CD4-positive, alpha-beta memory T cell (primary cell): Measurements from ENCODE around the gene MUC12. TPM values are rescaled to one million over a fixed set of nuclear protein-coding genes. Genes with fewer than 3 reads are reported as not detected.
"Not testable (repeated sequence)": the region's sequence is repeated elsewhere in the genome, so short reads cannot be mapped to it uniquely, and the experiment has no call there.

ENCODE experiments used
- CTCF ChIA-PET: fragments of 350-600 bp; sonication (Branson Sonifier 250); formaldehyde crosslinking; loops from one replicate; lab custom pipeline; 2021; ENCODE audit warnings: inconsistent platforms; ENCODE audit not compliant: partially characterized antibody; lab: Charles Lee
- POLR2A ChIA-PET: fragments of 350-600 bp; sonication (Branson Sonifier 250); formaldehyde crosslinking; loops from one replicate; lab custom pipeline; 2021; ENCODE audit not compliant: partially characterized antibody; lab: Charles Lee
- DNase-seq, 5 donors: peaks; one replicate each; pipeline versions ENCODE4 v3.0.0 to v3.0.0-alpha.2; 2020 to 2022; ENCODE audit warnings: mixed read lengths in 1 of 5
- H3K27ac ChIP-seq: one replicate; pipeline ENCODE4 v1.7.0; 2013; ENCODE audit warnings: low read depth, low read length
- H3K27me3 ChIP-seq: 2 replicates; pipeline ENCODE4 v1.7.0; 2013; ENCODE audit warnings: mild to moderate bottlenecking, low read length, moderate library complexity; ENCODE audit not compliant: insufficient read depth
- H3K36me3 ChIP-seq: 2 replicates; pipeline ENCODE4 v1.7.0; 2013; ENCODE audit warnings: mild to moderate bottlenecking, low read length, moderate library complexity; ENCODE audit not compliant: insufficient read depth
- H3K4me1 ChIP-seq: 2 replicates; pipeline ENCODE4 v1.7.0; 2013; ENCODE audit warnings: mild to moderate bottlenecking, low read length, moderate library complexity; ENCODE audit not compliant: insufficient read depth
- H3K4me3 ChIP-seq, 2 donors: one replicate each; pipeline ENCODE4 v1.7.0; 2013; ENCODE audit warnings: low read length in 2 of 2, mild to moderate bottlenecking in 1 of 2
- H3K9me3 ChIP-seq, 2 donors: one replicate each; pipeline ENCODE4 v1.7.0; 2013; ENCODE audit warnings: low read length in 2 of 2, control low read depth in 1 of 2; ENCODE audit not compliant: control insufficient read depth in 1 of 2
- H3K27ac Mint-ChIP-seq, 7 donors: one replicate each; pipeline ENCODE4 v1.8.0; 2020 to 2021; ENCODE audit warnings: mixed read lengths in 7 of 7, mild to moderate bottlenecking in 6 of 7, inconsistent platforms in 3 of 7, moderate library complexity in 3 of 7
- H3K27me3 Mint-ChIP-seq, 2 donors: one replicate each; pipeline ENCODE4 v1.8.0; 2020 to 2021; ENCODE audit warnings: mixed read lengths in 2 of 2
- H3K36me3 Mint-ChIP-seq, 2 donors: one replicate each; pipeline ENCODE4 v1.8.0; 2020 to 2021; ENCODE audit warnings: mixed read lengths in 2 of 2, inconsistent platforms in 1 of 2, mild to moderate bottlenecking in 1 of 2
- H3K4me1 Mint-ChIP-seq, 4 donors: one replicate each; pipeline ENCODE4 v1.8.0; 2020 to 2021; ENCODE audit warnings: mixed read lengths in 4 of 4, mild to moderate bottlenecking in 1 of 4
- H3K4me3 Mint-ChIP-seq, 8 donors: one replicate each; pipeline ENCODE4 v1.8.0; 2020 to 2021; ENCODE audit warnings: mixed read lengths in 8 of 8, mild to moderate bottlenecking in 7 of 8, moderate library complexity in 6 of 8, inconsistent platforms in 3 of 8
- H3K9me3 Mint-ChIP-seq, 8 donors: one replicate each; pipeline ENCODE4 v1.8.0; 2020 to 2021; ENCODE audit warnings: mixed read lengths in 8 of 8, mild to moderate bottlenecking in 5 of 8, inconsistent platforms in 3 of 8, moderate library complexity in 1 of 8
- intact Hi-C: fragments of 100-400 bp; cut with micrococcal nuclease; formaldehyde crosslinking; loops from one replicate; pipeline ENCODE4 v1.15.1; 2023
- polyA plus RNA-seq, 2 donors: library from polyadenylated mRNA; unstranded; fragments of 300-500 nt; fragmentation: Illumina TruSeq; gene quantifications; one replicate each; pipeline ENCODE4 v1.2.3, GENCODE V29; 2021
- total RNA-seq, 2 experiments: library from RNA; stranded (reverse); gene quantifications; one replicate each; pipeline ENCODE4 v1.2.3, GENCODE V29; 2021

Gene MUC12
- total and polyA plus RNA-seq, 4 experiments from 2014 or later: 0.45 TPM; not detected in 3

- H3K27ac Mint-ChIP-seq, intact Hi-C loops, H3K36me3 ChIP-seq, CTCF ChIA-PET, POLR2A ChIA-PET, H3K4me3 ChIP-seq, H3K27me3 ChIP-seq, H3K4me1 ChIP-seq, H3K9me3 Mint-ChIP-seq, DNase-seq, H3K36me3 Mint-ChIP-seq, H3K4me1 Mint-ChIP-seq, H3K27ac ChIP-seq, H3K9me3 ChIP-seq, H3K4me3 Mint-ChIP-seq: not testable (repeated sequence)
- peaks cover 22 to 40% of the 10 kb centered on the region in 2 donors for H3K27me3 Mint-ChIP-seq
Measured at GRCh38 chr7:101064176-101064550, 94.8 kb downstream of the MUC12 start.

GRCh38 chr7:101065162-101065561, 95.8 kb downstream of the MUC12 start:
- H3K27ac Mint-ChIP-seq, H3K27me3 ChIP-seq, H3K9me3 ChIP-seq, H3K36me3 Mint-ChIP-seq, H3K4me3 ChIP-seq, DNase-seq, H3K36me3 ChIP-seq, H3K4me3 Mint-ChIP-seq, intact Hi-C loops, H3K4me1 ChIP-seq, H3K27ac ChIP-seq, H3K4me1 Mint-ChIP-seq, POLR2A ChIA-PET, H3K9me3 Mint-ChIP-seq: not testable (repeated sequence)
- CTCF ChIA-PET: interaction anchor here (0.7 to 1.2 kb wide), 2 partner anchors 18 to 170 kb away, joined by 3 read pairs; no protein-coding TSS in a partner anchor
- H3K27me3 Mint-ChIP-seq: peaks cover 21 to 36% of the 10 kb centered on the region in 2 donors

- Mint-ChIP-seq H3K9me3 (peaks cover 0 to 2% (median 0%) of the 10 kb centered on the region in 8 donors), H3K36me3 (no peaks in the 10 kb centered on the region), H3K4me1 (no peaks in the 10 kb centered on the region), H3K4me3 (no peak overlapping the region), H3K27ac (no peak overlapping the region), H3K27me3 (peaks cover 18 to 32% of the 10 kb centered on the region in 2 donors)
- H3K4me3 ChIP-seq: no peak overlapping the region
- POLR2A ChIA-PET: no interaction called here
- H3K27ac ChIP-seq: no peak overlapping the region
- CTCF ChIA-PET: interaction anchor here (1.5 kb wide), 2 partner anchors 8 to 9 kb away, joined by 4 to 5 read pairs; no protein-coding TSS in a partner anchor
- H3K36me3 ChIP-seq: no peaks in the 10 kb centered on the region
- no peaks in the 10 kb centered on the region for H3K9me3 ChIP-seq
- no peak for DNase-seq
- intact Hi-C loops: no loop called here
- H3K4me1 ChIP-seq: no peaks in the 10 kb centered on the region
- H3K27me3 ChIP-seq: no peaks in the 10 kb centered on the region
Measured at GRCh38 chr7:101066141-101066832, 96.9 kb downstream of the MUC12 start.

- no peaks in the 10 kb centered on the region for H3K4me1 Mint-ChIP-seq
- no peaks in the 10 kb centered on the region for H3K9me3 ChIP-seq
- no peaks in the 10 kb centered on the region for H3K36me3 ChIP-seq
- H3K27ac ChIP-seq: no peak overlapping the region
- H3K36me3 Mint-ChIP-seq: no peaks in the 10 kb centered on the region
- no peaks in the 10 kb centered on the region for H3K27me3 ChIP-seq
- H3K4me1 ChIP-seq: no peaks in the 10 kb centered on the region
- ChIA-PET POLR2A (no interaction called here), CTCF (interaction anchor here (1.5 kb wide), 2 partner anchors 9 kb away, joined by 4 to 5 read pairs; no protein-coding TSS in a partner anchor)
- no peak overlapping the region for H3K27ac Mint-ChIP-seq
- H3K4me3 Mint-ChIP-seq: no peak overlapping the region
- H3K4me3 ChIP-seq: no peak overlapping the region
- H3K27me3 Mint-ChIP-seq: peaks cover 18 to 28% of the 10 kb centered on the region in 2 donors
- DNase-seq: no peak
- intact Hi-C loops: no loop called here
- peaks cover 0 to 2% (median 0%) of the 10 kb centered on the region in 8 donors for H3K9me3 Mint-ChIP-seq
Measured at GRCh38 chr7:101066833-101067177, 97.4 kb downstream of the MUC12 start.

- H3K4me3 Mint-ChIP-seq: no peak overlapping the region
- Histone ChIP-seq H3K4me1 (no peaks in the 10 kb centered on the region), H3K36me3 (no peaks in the 10 kb centered on the region), H3K27me3 (no peaks in the 10 kb centered on the region), H3K27ac (no peak overlapping the region), H3K4me3 (no peak overlapping the region), H3K9me3 (no peaks in the 10 kb centered on the region)
- POLR2A ChIA-PET: no interaction called here
- H3K36me3 Mint-ChIP-seq: no peaks in the 10 kb centered on the region
- no peaks in the 10 kb centered on the region for H3K4me1 Mint-ChIP-seq
- peaks cover 0 to 2% (median 0%) of the 10 kb centered on the region in 8 donors for H3K9me3 Mint-ChIP-seq
- no peak overlapping the region for H3K27ac Mint-ChIP-seq
- peaks cover 15 to 23% of the 10 kb centered on the region in 2 donors for H3K27me3 Mint-ChIP-seq
- intact Hi-C loops: no loop called here
- CTCF ChIA-PET: no interaction called here
- DNase-seq: no peak
Measured at GRCh38 chr7:101068401-101068800, 99.0 kb downstream of the MUC12 start.

Other genes starting within 250 kb of the MUC12 start
- not detected for gene EPO, start 249.1 kb upstream of the MUC12 start, total RNA-seq
- gene EPO, start 249.1 kb upstream of the MUC12 start, polyA plus RNA-seq: not detected
- not detected for gene ZAN, start 236.0 kb upstream of the MUC12 start, total RNA-seq
- not detected for gene ZAN, start 236.0 kb upstream of the MUC12 start, polyA plus RNA-seq
- 1 to 10 TPM; 3.3 to 5.2 TPM for gene EPHB4, start 142.0 kb upstream of the MUC12 start, total RNA-seq
- gene EPHB4, start 142.0 kb upstream of the MUC12 start, polyA plus RNA-seq: under 1 TPM in 1 of 2 donors, not detected in 1; 0.08 TPM
- 10 to 100 TPM; 63.7 to 64.6 TPM for gene SLC12A9, start 116.9 kb upstream of the MUC12 start, total RNA-seq
- gene SLC12A9, start 116.9 kb upstream of the MUC12 start, polyA plus RNA-seq: 1 to 10 TPM; 7.0 to 9.1 TPM
- 1 to 10 TPM; 7.6 to 9.4 TPM for gene TRIP6, start 102.2 kb upstream of the MUC12 start, total RNA-seq
- gene TRIP6, start 102.2 kb upstream of the MUC12 start, polyA plus RNA-seq: 1 to 10 TPM; 2.7 to 4.9 TPM
- 100 to 1,000 TPM; 264 to 272 TPM for gene SRRT, start 94.5 kb upstream of the MUC12 start, total RNA-seq
- gene SRRT, start 94.5 kb upstream of the MUC12 start, polyA plus RNA-seq: 10 to 100 TPM; 37.8 to 86.5 TPM
- gene UFSP1, start 79.8 kb upstream of the MUC12 start, total RNA-seq: 10 to 100 TPM; 10.1 to 11.0 TPM
- gene UFSP1, start 79.8 kb upstream of the MUC12 start, polyA plus RNA-seq: 1 to 10 TPM in 1 of 2 donors, under 1 TPM in 1; 0.34 to 2.6 TPM
- not detected for gene ACHE, start 73.7 kb upstream of the MUC12 start, total RNA-seq
- not detected for gene ACHE, start 73.7 kb upstream of the MUC12 start, polyA plus RNA-seq
- not detected for gene MUC3A, start 20.0 kb upstream of the MUC12 start, total RNA-seq
- gene MUC3A, start 20.0 kb upstream of the MUC12 start, polyA plus RNA-seq: not detected
- not detected for gene MUC17, start 50.5 kb downstream of the MUC12 start, total RNA-seq
- gene MUC17, start 50.5 kb downstream of the MUC12 start, polyA plus RNA-seq: not detected
- 10 to 100 TPM; 79.4 to 81.1 TPM for gene TRIM56, start 115.9 kb downstream of the MUC12 start, total RNA-seq
- 10 to 100 TPM in 1 of 2 donors, 1 to 10 TPM in 1; 2.8 to 16.3 TPM for gene TRIM56, start 115.9 kb downstream of the MUC12 start, polyA plus RNA-seq
- gene SERPINE1, start 157.5 kb downstream of the MUC12 start, total RNA-seq: under 1 TPM; 0.11 to 0.20 TPM
- not detected for gene SERPINE1, start 157.5 kb downstream of the MUC12 start, polyA plus RNA-seq
- gene AP1S1, start 184.9 kb downstream of the MUC12 start, total RNA-seq: 10 to 100 TPM in 1 of 2 experiments, 1 to 10 TPM in 1; 8.8 to 10.8 TPM
- 1 to 10 TPM; 4.2 to 8.2 TPM for gene AP1S1, start 184.9 kb downstream of the MUC12 start, polyA plus RNA-seq
- gene VGF, start 196.0 kb downstream of the MUC12 start, total RNA-seq: not detected
- not detected for gene VGF, start 196.0 kb downstream of the MUC12 start, polyA plus RNA-seq
- not detected for gene NAT16, start 210.7 kb downstream of the MUC12 start, total RNA-seq
- gene NAT16, start 210.7 kb downstream of the MUC12 start, polyA plus RNA-seq: not detected
- gene MOGAT3, start 231.5 kb downstream of the MUC12 start, total RNA-seq: not detected
- gene MOGAT3, start 231.5 kb downstream of the MUC12 start, polyA plus RNA-seq: not detected
- gene PLOD3, start 248.0 kb downstream of the MUC12 start, total RNA-seq: 10 to 100 TPM; 64.0 to 72.4 TPM
- 10 to 100 TPM; 24.6 to 30.4 TPM for gene PLOD3, start 248.0 kb downstream of the MUC12 start, polyA plus RNA-seq
- 10 to 100 TPM; 44.6 to 46.0 TPM for gene ZNHIT1, start 248.6 kb downstream of the MUC12 start, total RNA-seq
- gene ZNHIT1, start 248.6 kb downstream of the MUC12 start, polyA plus RNA-seq: 10 to 100 TPM; 61.0 to 83.5 TPM